Measurements from ENCODE around the gene MYO1F. TPM values are rescaled to one million over a fixed set of nuclear protein-coding genes. Genes with fewer than 3 reads are reported as not detected.
"Not testable (repeated sequence)": the region's sequence is repeated elsewhere in the genome, so short reads cannot be mapped to it uniquely, and the experiment has no call there.

The MYO1F gene
- total RNA-seq, 1 donor from 2014 or later = not detected

DNA sequence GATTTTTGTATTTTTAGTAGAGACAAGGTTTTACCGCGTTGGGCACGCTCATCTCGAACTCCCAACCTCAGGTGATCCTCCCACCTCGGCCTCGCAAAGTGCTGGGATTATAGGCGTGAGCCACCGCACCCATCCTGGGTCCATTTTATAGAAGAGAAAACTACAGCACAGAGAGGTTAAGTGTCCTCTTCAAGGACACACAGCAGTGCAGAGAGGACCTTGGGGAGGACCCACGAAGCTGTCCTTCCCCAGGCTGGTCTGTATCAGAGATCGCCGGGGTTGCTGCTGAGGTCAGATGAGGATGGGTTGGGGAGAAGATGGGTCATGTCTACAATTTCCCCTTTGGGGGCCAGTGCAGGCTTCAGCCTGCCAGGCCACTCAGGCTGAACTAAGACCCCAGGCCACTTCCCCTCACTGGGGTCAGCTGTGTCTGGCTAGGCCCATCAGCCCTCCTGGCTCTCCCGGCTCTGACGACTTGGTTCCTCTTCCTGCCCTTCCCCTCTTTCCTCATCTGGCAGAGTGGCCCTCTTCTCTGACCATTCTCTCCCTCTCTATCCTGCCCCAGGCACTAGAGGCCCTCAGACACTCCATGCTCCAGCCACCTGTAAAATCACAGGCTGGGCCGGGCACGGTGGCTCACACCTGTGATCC is 9.6 kb downstream of the MYO1F start:
- no peak for DNase-seq (ENCODE audit: low read depth)

GRCh38 chr19:8566855-8567254 is 10.4 kb downstream of the MYO1F start:
- no peak for DNase-seq (ENCODE audit: low read depth)

DNA sequence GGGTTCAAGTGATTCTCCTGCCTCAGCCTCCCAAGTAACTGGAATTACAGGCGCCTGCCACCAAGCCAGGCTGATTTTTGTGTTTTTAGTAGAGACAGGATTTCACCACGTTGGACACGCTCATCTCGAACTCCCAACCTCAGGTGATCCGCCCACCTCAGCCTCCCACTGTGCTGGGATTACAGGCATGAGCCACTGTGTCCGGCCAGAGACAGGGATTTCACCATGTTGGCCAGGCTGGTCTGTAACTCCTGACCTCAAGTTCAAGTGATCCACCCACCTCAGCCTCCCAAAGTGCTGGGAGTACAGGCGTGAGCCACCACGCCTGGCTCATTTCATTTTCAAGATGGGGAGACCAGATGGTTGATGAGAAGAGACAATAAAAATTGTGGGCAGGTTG is 12.4 kb downstream of the MYO1F start:
- not testable (repeated sequence) for DNase-seq (ENCODE audit: low read depth)

- DNase-seq (ENCODE audit: low read depth) = no peak
Observed at GRCh38 chr19:8561075-8561764, 16.0 kb downstream of the MYO1F start.

DNA sequence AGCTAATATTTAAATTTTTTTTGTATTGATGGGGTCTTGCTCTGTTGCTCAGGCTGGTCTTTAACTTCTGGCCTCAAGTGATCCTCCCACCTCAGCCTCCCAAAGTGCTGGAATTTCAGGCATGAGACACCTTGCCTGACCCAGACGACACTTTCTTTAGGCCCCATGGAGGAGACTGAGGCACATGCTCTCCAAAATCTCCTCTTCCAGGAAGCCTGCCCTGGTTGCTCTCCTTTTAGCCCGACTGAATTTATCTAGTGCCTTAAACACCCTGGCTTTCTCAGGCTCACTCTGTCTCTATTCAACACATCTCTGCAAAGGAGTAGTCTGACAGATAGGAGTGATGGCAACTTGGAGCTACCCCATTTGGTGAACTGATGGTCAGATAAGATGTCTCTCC is 18.9 kb downstream of the MYO1F start:
- DNase-seq (ENCODE audit: low read depth) = no peak

DNA sequence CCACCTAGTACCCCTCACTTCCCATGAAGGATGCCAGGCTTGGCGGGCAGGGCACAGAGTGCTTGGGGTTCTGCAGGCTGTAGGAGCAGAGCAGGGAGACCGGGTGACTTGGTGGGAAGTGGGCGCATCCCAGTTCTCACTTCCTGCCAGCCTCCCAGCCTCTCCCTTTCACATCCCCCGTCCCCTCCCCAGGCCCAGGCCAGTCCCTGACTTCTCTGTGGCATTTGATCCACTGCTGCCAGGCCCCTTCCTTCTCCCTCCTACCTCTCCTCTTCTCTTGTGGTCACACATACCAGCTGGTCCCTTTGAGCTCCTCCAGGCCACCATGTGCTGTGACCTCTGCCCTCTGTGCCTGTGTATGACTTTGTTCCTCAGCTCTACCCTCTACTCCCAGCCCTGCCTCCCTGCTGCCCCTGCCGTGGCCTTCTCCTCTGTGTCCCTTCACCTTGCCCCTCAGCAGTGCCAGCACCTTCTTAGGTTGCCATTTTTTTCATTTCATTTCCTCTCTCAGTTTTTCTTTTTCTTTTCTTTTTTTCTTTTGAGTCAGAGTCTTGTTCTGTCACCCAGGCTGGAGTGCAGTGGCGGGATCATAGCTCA is 19.5 kb downstream of the MYO1F start:
- no peak for DNase-seq (ENCODE audit: low read depth)

GRCh38 chr19:8553729-8554128 is 23.5 kb downstream of the MYO1F start:
- DNase-seq (ENCODE audit: low read depth) = not testable (repeated sequence)

DNA sequence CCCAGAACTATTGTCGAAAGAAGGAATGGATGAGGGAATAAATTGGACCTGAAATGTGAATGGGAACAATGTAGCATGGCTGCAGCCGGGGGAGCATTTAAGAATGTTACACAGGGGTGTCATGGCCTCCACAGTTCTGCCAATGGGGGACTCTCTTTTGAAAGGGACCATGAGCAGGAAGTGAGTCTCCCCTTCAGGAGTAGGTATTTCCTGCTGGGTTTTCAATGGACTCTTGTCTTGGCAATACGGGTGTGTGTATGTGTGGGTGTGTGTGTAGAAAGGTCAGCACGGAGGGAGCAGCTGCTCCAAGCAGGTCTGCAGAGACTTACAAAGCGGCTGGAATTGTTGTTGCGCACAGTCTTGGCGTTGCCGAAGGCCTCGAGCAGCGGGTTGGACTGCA is 24.4 kb downstream of the MYO1F start:
- no peak for DNase-seq (ENCODE audit: low read depth)

DNA sequence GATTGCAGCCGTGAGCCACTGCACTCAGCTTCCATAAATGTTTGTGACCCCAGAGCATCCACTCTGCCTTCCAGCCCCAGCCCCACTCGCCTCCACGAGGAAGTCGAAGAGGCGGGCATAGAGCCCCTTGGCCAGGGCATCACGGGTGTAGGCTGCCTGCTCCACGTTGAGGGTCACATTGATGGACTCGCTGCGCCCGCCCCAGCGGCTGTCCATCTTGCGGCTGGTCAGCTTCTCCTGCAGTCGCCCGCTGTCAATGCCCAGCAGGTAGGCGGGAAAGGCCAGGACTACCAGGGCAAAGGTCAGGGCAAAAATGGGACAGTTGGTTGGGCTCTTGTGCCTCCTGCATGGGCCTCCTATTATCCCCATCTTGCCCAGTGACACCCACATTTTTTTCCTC is 27.2 kb downstream of the MYO1F start:
- no peak for DNase-seq (ENCODE audit: low read depth)

GRCh38 chr19:8545743-8546142 is 31.5 kb downstream of the MYO1F start:
- DNase-seq (ENCODE audit: low read depth) = no peak

- DNase-seq (ENCODE audit: low read depth) = no peak
Observed at GRCh38 chr19:8544168-8544567, 33.1 kb downstream of the MYO1F start.

GRCh38 chr19:8539621-8540149 is 37.6 kb downstream of the MYO1F start:
- no peak for DNase-seq (ENCODE audit: low read depth)

- no peak for DNase-seq (ENCODE audit: low read depth)
Observed at GRCh38 chr19:8537099-8537498, 40.1 kb downstream of the MYO1F start.

GRCh38 chr19:8536282-8536681 is 41.0 kb downstream of the MYO1F start:
- DNase-seq (ENCODE audit: low read depth) = no peak

- DNase-seq (ENCODE audit: low read depth) = no peak
Observed at GRCh38 chr19:8532225-8532624, 45.0 kb downstream of the MYO1F start.

DNA sequence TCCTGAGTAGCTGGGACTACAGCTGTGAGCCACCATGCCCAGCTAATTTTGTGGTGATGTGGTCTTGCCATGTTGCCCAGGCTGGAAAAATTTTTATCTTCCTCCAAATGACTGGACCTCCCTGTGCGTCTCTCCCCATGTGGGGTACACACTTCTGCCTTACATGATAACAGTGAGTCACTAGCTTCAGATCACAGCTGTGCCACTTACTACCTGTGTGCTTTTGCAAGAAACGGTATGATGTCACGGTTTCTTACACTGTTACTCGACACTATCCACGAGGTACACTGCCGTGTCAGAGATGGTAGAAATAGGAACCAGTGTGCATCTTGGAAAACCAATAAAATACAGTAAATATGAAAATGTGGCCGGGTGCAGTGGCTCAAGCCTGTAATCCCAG is 45.8 kb downstream of the MYO1F start:
- no peak for DNase-seq (ENCODE audit: low read depth)

- no peak for DNase-seq (ENCODE audit: low read depth)
Observed at GRCh38 chr19:8530061-8530679, 47.1 kb downstream of the MYO1F start.

- no peak for DNase-seq (ENCODE audit: low read depth)
Observed at GRCh38 chr19:8529369-8530006, 47.8 kb downstream of the MYO1F start.

GRCh38 chr19:8528500-8528899 is 48.7 kb downstream of the MYO1F start:
- no peak for DNase-seq (ENCODE audit: low read depth)

GRCh38 chr19:8526345-8527091 is 50.7 kb downstream of the MYO1F start:
- peak; percentile 94 for DNase-seq (ENCODE audit: low read depth)

DNA sequence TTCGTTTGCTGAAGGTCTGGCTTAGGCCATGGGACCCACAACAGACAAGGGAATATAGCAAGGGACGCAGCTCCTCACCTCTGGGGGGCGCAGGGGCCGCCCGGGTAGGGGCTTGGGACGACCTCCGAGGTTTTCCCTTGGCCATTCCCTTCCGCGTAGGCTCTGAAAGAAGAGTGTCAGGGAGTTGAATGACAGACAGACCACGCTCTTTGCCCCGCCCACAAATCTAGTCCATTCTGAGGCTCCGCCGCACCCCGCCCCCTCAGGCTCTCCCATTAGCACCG is 51.9 kb downstream of the MYO1F start:
- DNase-seq (ENCODE audit: low read depth) = no peak

Measured in myocyte (in vitro differentiated cells).